ENCODE data around the gene TET1. TPM values are rescaled to one million over a fixed set of nuclear protein-coding genes. Genes with fewer than 3 reads are reported as not detected.
A peak's percentile ranks its signal among the peaks of the same experiment; 100 is the strongest.

The TET1 gene
- total RNA-seq, 4 donors from 2014 or later = 1.5 to 3.3 (median 1.5) TPM

DNA sequence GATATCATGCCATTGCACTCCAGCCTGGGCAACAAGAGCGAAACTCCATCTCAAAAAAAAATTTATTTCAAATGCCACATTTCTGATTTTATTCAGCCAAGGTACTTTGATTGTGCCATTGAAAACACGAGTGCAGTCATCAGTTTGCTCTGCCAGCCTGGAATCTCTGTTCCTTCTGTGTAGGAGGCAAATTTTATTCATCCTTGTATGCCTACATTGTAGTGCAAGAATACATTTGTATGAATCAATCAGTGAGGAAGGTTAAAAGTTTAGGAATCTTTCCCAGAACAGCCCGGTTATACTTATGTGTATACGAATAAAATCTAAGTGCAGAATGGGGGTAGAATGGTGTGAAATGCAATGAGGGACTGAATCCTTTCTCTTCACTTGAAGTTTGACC, 886 bp upstream of the TET1 start:
- TF ChIP-seq POLR2A (IDR thresholded peaks at IDR 0.05) (no peak), EP300 (IDR thresholded peaks at IDR 0.05; ENCODE audit: low read depth) (no peak), POLR2AphosphoS5 (IDR thresholded peaks at IDR 0.05) (no peak)
- TF ChIP-seq, protein P1, sequence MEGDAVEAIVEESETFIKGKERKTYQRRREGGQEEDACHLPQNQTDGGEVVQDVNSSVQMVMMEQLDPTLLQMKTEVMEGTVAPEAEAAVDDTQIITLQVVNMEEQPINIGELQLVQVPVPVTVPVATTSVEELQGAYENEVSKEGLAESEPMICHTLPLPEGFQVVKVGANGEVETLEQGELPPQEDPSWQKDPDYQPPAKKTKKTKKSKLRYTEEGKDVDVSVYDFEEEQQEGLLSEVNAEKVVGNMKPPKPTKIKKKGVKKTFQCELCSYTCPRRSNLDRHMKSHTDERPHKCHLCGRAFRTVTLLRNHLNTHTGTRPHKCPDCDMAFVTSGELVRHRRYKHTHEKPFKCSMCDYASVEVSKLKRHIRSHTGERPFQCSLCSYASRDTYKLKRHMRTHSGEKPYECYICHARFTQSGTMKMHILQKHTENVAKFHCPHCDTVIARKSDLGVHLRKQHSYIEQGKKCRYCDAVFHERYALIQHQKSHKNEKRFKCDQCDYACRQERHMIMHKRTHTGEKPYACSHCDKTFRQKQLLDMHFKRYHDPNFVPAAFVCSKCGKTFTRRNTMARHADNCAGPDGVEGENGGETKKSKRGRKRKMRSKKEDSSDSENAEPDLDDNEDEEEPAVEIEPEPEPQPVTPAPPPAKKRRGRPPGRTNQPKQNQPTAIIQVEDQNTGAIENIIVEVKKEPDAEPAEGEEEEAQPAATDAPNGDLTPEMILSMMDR (IDR thresholded peaks at IDR 0.05) = no peak
- intact Hi-C loops (cut with DNase I; ENCODE audit: low total_unique reads) = no loop called here
- H3K27ac ChIP-seq = no peak overlapping the region
- in situ Hi-C loops (cut with MboI; ENCODE audit: low pct_ligation_motif_present in 1 of 4, low pct_unique_long_range_greater_than_20kb in 1 of 4, low sequenced_read_pairs in 3 of 4) = loop anchor here in 2 of 4 donors (25.0 kb wide), 2 partner anchors 153 to 328 kb away; partner anchors contain the start of gene CCAR1 (in 1 of the 2)
- no peaks in the 10 kb centered on the region for H3K9me3 ChIP-seq
- H3K36me3 ChIP-seq = no peaks in the 10 kb centered on the region
- no peak overlapping the region for H3K4me3 ChIP-seq
- 63% methylated on average over 2 to 4 of the region's 4 CpGs for WGBS, 2 donors (ENCODE audit: low coverage in 1 of 2)
- H3K27me3 ChIP-seq = peaks cover 44% of the 10 kb centered on the region
- H3K4me1 ChIP-seq = peaks cover 0 to 18% (median 16%) of the 10 kb centered on the region in 4 donors
- no peak for DNase-seq

DNA sequence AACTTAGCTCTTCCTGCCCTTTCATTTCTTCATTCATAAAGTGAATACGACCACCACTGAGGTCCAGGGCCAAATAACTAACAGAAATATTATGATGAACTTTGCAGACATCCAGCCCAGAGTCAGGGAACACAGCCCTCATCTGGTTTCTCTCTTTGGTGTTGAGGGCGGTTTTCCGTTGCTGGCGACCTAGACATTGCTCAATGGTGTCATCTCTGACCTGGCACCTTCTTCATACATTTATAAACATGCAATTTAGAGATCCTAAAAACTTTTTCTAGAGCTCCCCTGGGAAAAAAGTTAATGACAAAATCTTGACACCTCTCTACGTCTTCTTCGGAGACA, 324 bp upstream of the TET1 start:
- in situ Hi-C loops (cut with MboI; ENCODE audit: low pct_ligation_motif_present in 1 of 4, low pct_unique_long_range_greater_than_20kb in 1 of 4, low sequenced_read_pairs in 3 of 4) = loop anchor here in 2 of 4 donors (25.0 kb wide), 2 partner anchors 152 to 327 kb away; partner anchors contain the start of gene CCAR1 (in 1 of the 2)
- Histone ChIP-seq H3K27me3 (peaks cover 44% of the 10 kb centered on the region), H3K4me3 (peak overlapping the region in 3 of 4 donors; percentile 49 to 72 (median 70)), H3K27ac (no peak overlapping the region), H3K36me3 (no peaks in the 10 kb centered on the region), H3K4me1 (peaks cover 0 to 18% (median 16%) of the 10 kb centered on the region in 4 donors), H3K9me3 (no peaks in the 10 kb centered on the region)
- TF ChIP-seq POLR2AphosphoS5 (IDR thresholded peaks at IDR 0.05) (no peak), POLR2A (IDR thresholded peaks at IDR 0.05) (no peak), EP300 (IDR thresholded peaks at IDR 0.05; ENCODE audit: low read depth) (no peak)
- TF ChIP-seq, protein P1 (IDR thresholded peaks at IDR 0.05) = no peak
- 0 to 18% methylated on average over 3 to 6 of the region's 6 CpGs for whole genome bisulfite sequencing, 2 donors (ENCODE audit: low coverage in 1 of 2)
- intact Hi-C loops (cut with DNase I; ENCODE audit: low total_unique reads) = loop anchor here (5.0 kb wide), 1 partner anchor 42 kb away; no protein-coding TSS in a partner anchor
- DNase-seq = no peak

DNA sequence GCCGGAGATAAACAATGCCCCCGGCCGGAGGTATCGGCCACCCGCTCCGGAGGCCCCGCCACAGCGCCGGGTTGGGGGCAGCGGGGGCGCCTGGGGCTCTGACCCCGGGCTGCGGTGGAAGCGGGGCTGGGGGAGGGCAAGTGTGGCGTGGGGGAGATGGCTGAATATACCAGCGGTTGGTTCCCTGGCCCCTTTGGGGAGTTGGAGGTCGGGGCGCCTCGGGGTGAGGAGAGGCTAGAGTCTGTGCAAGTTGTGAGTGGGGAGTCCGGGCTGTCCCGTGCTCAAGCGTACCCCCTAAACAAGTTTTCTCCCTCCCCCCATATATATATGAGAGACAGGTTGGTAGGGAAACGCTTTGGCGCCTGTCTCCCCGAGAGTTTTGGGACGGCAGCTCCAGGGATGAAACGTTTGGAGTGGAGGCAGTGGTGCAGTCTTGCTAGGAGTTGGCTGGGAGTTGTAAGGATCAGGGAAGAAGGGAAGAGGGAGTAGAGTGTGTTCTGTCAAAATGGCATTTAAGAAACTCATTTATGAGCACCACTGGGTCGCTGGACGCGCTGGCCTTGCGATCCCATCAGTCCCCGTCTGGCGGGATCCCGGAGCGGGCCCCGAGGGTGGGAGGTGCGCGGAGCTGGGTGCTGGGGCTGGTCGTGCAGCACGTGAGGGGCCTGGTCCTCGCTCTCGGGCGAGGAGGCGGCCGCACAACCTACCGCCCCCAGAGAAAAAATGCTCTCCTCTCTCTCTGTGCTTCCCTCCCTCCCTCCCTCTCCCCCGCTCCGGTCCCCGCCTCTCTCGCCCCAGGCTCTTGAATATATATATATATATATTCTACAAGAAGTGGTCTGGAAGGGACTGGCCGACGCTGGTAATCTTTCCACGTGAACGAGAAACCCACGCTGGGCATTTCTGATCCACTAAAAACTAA, 1.1 kb downstream of the TET1 start:
- TF ChIP-seq EP300 (IDR thresholded peaks at IDR 0.05; ENCODE audit: low read depth) = no peak
- TF ChIP-seq, protein P1 (IDR thresholded peaks at IDR 0.05) = no peak
- TF ChIP-seq POLR2AphosphoS5 (IDR thresholded peaks at IDR 0.05) = no peak
- TF ChIP-seq POLR2A (IDR thresholded peaks at IDR 0.05) = no peak
- WGBS, 2 donors (ENCODE audit: low coverage in 1 of 2) = 10% methylated on average over 54 of the region's 55 CpGs; no CpG with 5 or more reads in 1 of the 2 donors
- H3K36me3 ChIP-seq = no peaks in the 10 kb centered on the region
- DNase-seq = peak; percentile 11
- peaks cover 0 to 18% (median 16%) of the 10 kb centered on the region in 4 donors for H3K4me1 ChIP-seq
- in situ Hi-C loops (cut with MboI; ENCODE audit: low pct_ligation_motif_present in 1 of 4, low pct_unique_long_range_greater_than_20kb in 1 of 4, low sequenced_read_pairs in 3 of 4) (loop anchor here in 2 of 4 donors (25.0 kb wide), 2 partner anchors 151 to 326 kb away; partner anchors contain the start of gene CCAR1 (in 1 of the 2)), intact Hi-C loops (cut with DNase I; ENCODE audit: low total_unique reads) (loop anchor here (5.0 kb wide), 1 partner anchor 41 kb away; no protein-coding TSS in a partner anchor)
- peak overlapping the region; percentile 49 to 80 (median 71) for H3K4me3 ChIP-seq
- H3K27ac ChIP-seq = peak overlapping the region; percentile 23 to 53 (median 42)
- peaks cover 44% of the 10 kb centered on the region for H3K27me3 ChIP-seq
- H3K9me3 ChIP-seq = no peaks in the 10 kb centered on the region

All from transverse colon (tissue), 4 donors.